H9 (cell line): ENCODE data around the gene MYH16. TPM values are rescaled to one million over a fixed set of nuclear protein-coding genes. Genes with fewer than 3 reads are reported as not detected.

Experiments used
- DNase-seq: peaks from one replicate; pipeline ENCODE4 v3.0.0-alpha.2; 2017
- H2AFZ ChIP-seq: one replicate; pipeline ENCODE4 v1.6.1; 2013; ENCODE audit warnings: mild to moderate bottlenecking, low read length, control low read depth, moderate library complexity
- H2AK5ac ChIP-seq: 2 replicates; pipeline ENCODE4 v1.6.1; 2013; ENCODE audit warnings: low read length, control low read depth, mixed read lengths; ENCODE audit not compliant: insufficient read length
- H2BK120ac ChIP-seq: one replicate; pipeline ENCODE4 v1.6.1; 2013; ENCODE audit warnings: low read depth, mild to moderate bottlenecking, low read length, control low read depth, inconsistent platforms; ENCODE audit not compliant: poor library complexity, severe bottlenecking
- H2BK12ac ChIP-seq: 2 replicates; pipeline ENCODE4 v1.6.1; 2013; ENCODE audit warnings: low read length, control low read depth, mixed read lengths, low read depth; ENCODE audit not compliant: insufficient read length
- H2BK15ac ChIP-seq: 2 replicates; pipeline ENCODE4 v1.6.1; 2013; ENCODE audit warnings: low read depth, low read length, control low read depth
- H2BK20ac ChIP-seq: one replicate; pipeline ENCODE4 v1.6.1; 2013; ENCODE audit warnings: low read depth, mild to moderate bottlenecking, low read length, control low read depth, inconsistent platforms; ENCODE audit not compliant: poor library complexity, severe bottlenecking
- H2BK5ac ChIP-seq: 2 replicates; pipeline ENCODE4 v1.6.1; 2013; ENCODE audit warnings: low read length, control low read depth, mixed read lengths; ENCODE audit not compliant: insufficient read length
- H3K14ac ChIP-seq: 2 replicates; pipeline ENCODE4 v1.6.1; 2013; ENCODE audit warnings: low read length, control low read depth; ENCODE audit not compliant: insufficient read depth
- H3K18ac ChIP-seq: 2 replicates; pipeline ENCODE4 v1.6.1; 2013; ENCODE audit warnings: low read depth, mild to moderate bottlenecking, mixed read lengths, low read length, control low read depth; ENCODE audit not compliant: insufficient read length
- H3K23ac ChIP-seq: 2 replicates; pipeline ENCODE4 v1.6.1; 2013; ENCODE audit warnings: low read length, control low read depth, mixed read lengths, low read depth; ENCODE audit not compliant: insufficient read length
- H3K23me2 ChIP-seq: 2 replicates; pipeline ENCODE4 v1.6.1; 2013; ENCODE audit warnings: low read depth, mild to moderate bottlenecking, mixed read lengths, low read length, control low read depth; ENCODE audit not compliant: insufficient read length, poor library complexity, severe bottlenecking
- H3K27ac ChIP-seq: 2 replicates; pipeline ENCODE4 v1.5.1; 2013; ENCODE audit warnings: low read length, control low read depth, mixed read lengths, low read depth; ENCODE audit not compliant: insufficient read length
- H3K27me3 ChIP-seq: 2 replicates; pipeline ENCODE4 v1.6.1; 2013; ENCODE audit warnings: low read length, control low read depth, inconsistent platforms; ENCODE audit not compliant: insufficient read depth
- H3K4ac ChIP-seq: 2 replicates; pipeline ENCODE4 v1.6.1; 2013; ENCODE audit warnings: low read depth, mild to moderate bottlenecking, control low read depth, inconsistent platforms, low read length, moderate library complexity
- H3K4me1 ChIP-seq: 2 replicates; pipeline ENCODE4 v1.6.1; 2013; ENCODE audit warnings: low read length, control low read depth, inconsistent platforms; ENCODE audit not compliant: insufficient read depth
- H3K4me2 ChIP-seq: 2 replicates; pipeline ENCODE4 v1.6.1; 2013; ENCODE audit warnings: low read length, control low read depth, mixed read lengths; ENCODE audit not compliant: insufficient read length, insufficient read depth
- H3K56ac ChIP-seq: 2 replicates; pipeline ENCODE4 v1.6.1; 2013; ENCODE audit warnings: low read depth, mild to moderate bottlenecking, mixed read lengths, low read length, control low read depth; ENCODE audit not compliant: insufficient read length
- H3K79me1 ChIP-seq: 2 replicates; pipeline ENCODE4 v1.6.1; 2013; ENCODE audit warnings: low read depth, mild to moderate bottlenecking, moderate library complexity, low read length, control low read depth, inconsistent platforms; ENCODE audit not compliant: insufficient read depth, poor library complexity, severe bottlenecking
- H3K79me2 ChIP-seq: 2 replicates; pipeline ENCODE4 v1.6.1; 2013; ENCODE audit warnings: low read length, control low read depth, inconsistent platforms; ENCODE audit not compliant: insufficient read depth
- H3K9ac ChIP-seq: 2 replicates; pipeline ENCODE4 v1.6.1; 2013; ENCODE audit warnings: low read length, control low read depth, mixed read lengths; ENCODE audit not compliant: insufficient read length; ENCODE audit errors: extremely low read depth
- H3K9me3 ChIP-seq: one replicate; pipeline ENCODE4 v1.6.1; 2013; ENCODE audit warnings: low read depth, low read length, inconsistent platforms; ENCODE audit not compliant: control insufficient read depth
- H3T11ph ChIP-seq: one replicate; pipeline ENCODE4 v1.6.1; 2013; ENCODE audit warnings: mild to moderate bottlenecking, low read length, control low read depth, inconsistent platforms
- H4K20me1 ChIP-seq: one replicate; pipeline ENCODE4 v1.6.1; 2013; ENCODE audit not compliant: control insufficient read depth, insufficient read length, insufficient read depth
- H4K5ac ChIP-seq: 2 replicates; pipeline ENCODE4 v1.6.1; 2013; ENCODE audit warnings: low read depth, mild to moderate bottlenecking, mixed read lengths, low read length, control low read depth; ENCODE audit not compliant: insufficient read length
- H4K8ac ChIP-seq: replicated peaks from 2 replicates; pipeline ENCODE4 v1.6.1; 2013; ENCODE audit warnings: low read length, control low read depth, mixed read lengths, low read depth; ENCODE audit not compliant: insufficient read length
- H4K91ac ChIP-seq: 2 replicates; pipeline ENCODE4 v1.6.1; 2013; ENCODE audit warnings: low read depth, mild to moderate bottlenecking, moderate library complexity, mixed read lengths, low read length, control low read depth; ENCODE audit not compliant: insufficient read length
- H3K27ac Mint-ChIP-seq, 3 experiments: 2 replicates in 2 of 3; 3 replicates in 1 of 3; pipeline ENCODE4 v1.8.0; 2020 to 2021; ENCODE audit warnings: mixed read lengths in 3 of 3, mild to moderate bottlenecking in 1 of 3, moderate library complexity in 1 of 3
- H3K27me3 Mint-ChIP-seq: 2 replicates; pipeline ENCODE4 v1.8.0; 2021; ENCODE audit warnings: low read depth, mild to moderate bottlenecking, moderate library complexity, mixed read lengths
- H3K36me3 Mint-ChIP-seq, 3 experiments: 2 replicates in 2 of 3; 3 replicates in 1 of 3; pipeline ENCODE4 v1.8.0; 2020 to 2021; ENCODE audit warnings: low read depth in 3 of 3, mixed read lengths in 3 of 3; ENCODE audit not compliant: insufficient read depth in 1 of 3
- H3K4me1 Mint-ChIP-seq, 2 experiments: 2 replicates each; pipeline ENCODE4 v1.8.0; 2020; ENCODE audit warnings: mixed read lengths in 2 of 2
- H3K4me3 Mint-ChIP-seq, 2 experiments: 2 replicates in 1 of 2; 3 replicates in 1 of 2; pipeline ENCODE4 v1.8.0; 2020 to 2021; ENCODE audit warnings: mild to moderate bottlenecking in 2 of 2, mixed read lengths in 2 of 2, moderate library complexity in 1 of 2
- H3K9me3 Mint-ChIP-seq, 2 experiments: 2 replicates in 1 of 2; 3 replicates in 1 of 2; pipeline ENCODE4 v1.8.0; 2020; ENCODE audit warnings: mild to moderate bottlenecking in 2 of 2, mixed read lengths in 2 of 2, moderate library complexity in 1 of 2
- CTCF ChIP-seq: fragments of 200-600 bp; sonication (generic); conservative IDR thresholded peaks from 3 replicates; pipeline ENCODE4 v1.8.0; 2021; ENCODE audit warnings: antibody characterized with exemption, mild to moderate bottlenecking
- WGBS: extraction: QIAGEN DNeasy Blood & Tissue Kit; methylation state at CpG from one replicate; pipeline ENCODE4 v1.1.7; 2013; ENCODE audit warnings: missing lambda C conversion rate, low lambda C conversion rate, mixed read lengths; ENCODE audit not compliant: insufficient read length; ENCODE audit errors: extremely low coverage; 5-methylcytosine and 5-hydroxymethylcytosine counted together
- total RNA-seq: library from RNA; stranded (reverse); gene quantifications from 2 replicates; pipeline ENCODE4 v1.2.1, GENCODE V29; 2021

Gene MYH16
- total RNA-seq, 1 experiment from 2014 or later, result not detected

- Histone ChIP-seq H2BK120ac (no peak overlapping the region), H3K79me1 (no peaks in the 10 kb centered on the region), H2BK5ac (no peak overlapping the region), H3K79me2 (no peaks in the 10 kb centered on the region), H2BK15ac (no peak overlapping the region), H2AFZ (no peak overlapping the region), H3K4me1 (no peaks in the 10 kb centered on the region; the same call in 1 of the 2 replicates), H3K4me2 (no peak overlapping the region), H3K27me3 (no peaks in the 10 kb centered on the region), H3K56ac (no peak overlapping the region), H3K9me3 (no peaks in the 10 kb centered on the region), H2BK12ac (no peak overlapping the region), H3K9ac (no peak overlapping the region), H3K14ac (no peak overlapping the region), H2BK20ac (no peak overlapping the region), H3K27ac (no peak overlapping the region), H3T11ph (no peak overlapping the region), H4K91ac (no peak overlapping the region), H4K5ac (no peak overlapping the region), H3K23me2 (no peaks in the 10 kb centered on the region), H2AK5ac (no peak overlapping the region), H4K20me1 (no peaks in the 10 kb centered on the region), H3K18ac (no peak overlapping the region), H3K4ac (no peak overlapping the region), H3K23ac (no peak overlapping the region), H4K8ac (no peak overlapping the region)
- H3K27me3 Mint-ChIP-seq, result no peaks in the 10 kb centered on the region
- peaks cover 6% of the 10 kb centered on the region in 2 experiments for H3K4me1 Mint-ChIP-seq
- no peak overlapping the region for H3K4me3 Mint-ChIP-seq
- no peak for TF ChIP-seq CTCF
- no CpG with 5 or more reads among the region's 1 CpG for WGBS
- H3K9me3 Mint-ChIP-seq, result no peaks in the 10 kb centered on the region
- H3K36me3 Mint-ChIP-seq, result no peaks in the 10 kb centered on the region
- DNase-seq, result no peak
- peak overlapping the region in 2 of 3 experiments; percentile 8 to 20; a peak in 2 of 7 replicates for H3K27ac Mint-ChIP-seq
These were observed 20.5 kb downstream of the MYH16 start for GRCh38 chr7:99293167-99293566.
